Breast epithelium (tissue), 3 donors: ENCODE data around the gene AKIP1.

Experiments used
- POLR2A ChIP-seq: fragments of 450-650 bp; IDR thresholded peaks from one replicate; pipeline ENCODE4 v1.6.1; 2016; ENCODE audit warnings: antibody characterized with exemption, mild to moderate bottlenecking, moderate library complexity
- TF ChIP-seq, protein P1 (sequence below), 3 donors: fragments of 450-650 bp; IDR thresholded peaks; one replicate each; pipeline ENCODE4 v1.5.1; 2016 to 2017; ENCODE audit warnings: antibody characterized with exemption in 3 of 3, mild to moderate bottlenecking in 3 of 3, moderate library complexity in 3 of 3

GRCh38 chr11:8863838-8864237 lies 47.2 kb upstream of the AKIP1 start:
- TF ChIP-seq, protein P1, sequence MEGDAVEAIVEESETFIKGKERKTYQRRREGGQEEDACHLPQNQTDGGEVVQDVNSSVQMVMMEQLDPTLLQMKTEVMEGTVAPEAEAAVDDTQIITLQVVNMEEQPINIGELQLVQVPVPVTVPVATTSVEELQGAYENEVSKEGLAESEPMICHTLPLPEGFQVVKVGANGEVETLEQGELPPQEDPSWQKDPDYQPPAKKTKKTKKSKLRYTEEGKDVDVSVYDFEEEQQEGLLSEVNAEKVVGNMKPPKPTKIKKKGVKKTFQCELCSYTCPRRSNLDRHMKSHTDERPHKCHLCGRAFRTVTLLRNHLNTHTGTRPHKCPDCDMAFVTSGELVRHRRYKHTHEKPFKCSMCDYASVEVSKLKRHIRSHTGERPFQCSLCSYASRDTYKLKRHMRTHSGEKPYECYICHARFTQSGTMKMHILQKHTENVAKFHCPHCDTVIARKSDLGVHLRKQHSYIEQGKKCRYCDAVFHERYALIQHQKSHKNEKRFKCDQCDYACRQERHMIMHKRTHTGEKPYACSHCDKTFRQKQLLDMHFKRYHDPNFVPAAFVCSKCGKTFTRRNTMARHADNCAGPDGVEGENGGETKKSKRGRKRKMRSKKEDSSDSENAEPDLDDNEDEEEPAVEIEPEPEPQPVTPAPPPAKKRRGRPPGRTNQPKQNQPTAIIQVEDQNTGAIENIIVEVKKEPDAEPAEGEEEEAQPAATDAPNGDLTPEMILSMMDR (IDR thresholded peaks at IDR 0.05) = no peak
- no peak for TF ChIP-seq POLR2A
